ENCODE data around the gene OR8D2. TPM values are rescaled to one million over a fixed set of nuclear protein-coding genes. Genes with fewer than 3 reads are reported as not detected.

Gene OR8D2
- total RNA-seq, 2 donors from 2014 or later: not detected

GRCh38 chr11:124313131-124313530 is 6.9 kb downstream of the OR8D2 start:
- no peak overlapping the region for H3K4me3 Mint-ChIP-seq
- Histone ChIP-seq H3K9me3 (ENCODE audit: control insufficient read depth, low read length) (no peaks in the 10 kb centered on the region), H3K4me3 (ENCODE audit: low read length) (no peak overlapping the region), H3K36me3 (ENCODE audit: control insufficient read depth, insufficient read depth, low read length) (no peaks in the 10 kb centered on the region), H3K4me1 (ENCODE audit: control insufficient read depth, insufficient read depth, low read length) (no peaks in the 10 kb centered on the region), H3K27me3 (ENCODE audit: control insufficient read depth, insufficient read depth, low read length, poor library complexity, severe bottlenecking) (no peaks in the 10 kb centered on the region), H3K9ac (ENCODE audit: extremely low read depth, low read length, poor library complexity, severe bottlenecking) (no peak overlapping the region), H3K27ac (ENCODE audit: low read depth, low read length) (no peak overlapping the region)
- no peaks in the 10 kb centered on the region for H3K4me1 Mint-ChIP-seq
- 91 to 97% methylated on average over 4 of the region's 4 CpGs for WGBS, 2 experiments (ENCODE audit: insufficient coverage in 1 of 2, insufficient read length in 1 of 2)
- TF ChIP-seq CTCF (conservative IDR thresholded peaks at IDR 0.05): no peak
- peaks cover 14% of the 10 kb centered on the region for H3K27me3 Mint-ChIP-seq (ENCODE audit: insufficient read depth)
- H3K27ac Mint-ChIP-seq: no peak overlapping the region
- H3K9me3 Mint-ChIP-seq: no peaks in the 10 kb centered on the region
- H3K36me3 Mint-ChIP-seq (ENCODE audit: low read depth): no peaks in the 10 kb centered on the region
- no peak for DNase-seq

- peaks cover 4% of the 10 kb centered on the region for H3K27me3 Mint-ChIP-seq (ENCODE audit: insufficient read depth)
- no peaks in the 10 kb centered on the region for H3K4me1 ChIP-seq (ENCODE audit: control insufficient read depth, insufficient read depth, low read length)
- H3K27ac ChIP-seq (ENCODE audit: low read depth, low read length): no peak overlapping the region
- no peak overlapping the region for H3K4me3 ChIP-seq (ENCODE audit: low read length)
- H3K27ac Mint-ChIP-seq: no peak overlapping the region
- no peaks in the 10 kb centered on the region for H3K36me3 Mint-ChIP-seq (ENCODE audit: low read depth)
- no peaks in the 10 kb centered on the region for H3K9me3 Mint-ChIP-seq
- H3K9ac ChIP-seq (ENCODE audit: extremely low read depth, low read length, poor library complexity, severe bottlenecking): no peak overlapping the region
- H3K36me3 ChIP-seq (ENCODE audit: control insufficient read depth, insufficient read depth, low read length): no peaks in the 10 kb centered on the region
- TF ChIP-seq CTCF (conservative IDR thresholded peaks at IDR 0.05): no peak
- no peaks in the 10 kb centered on the region for H3K27me3 ChIP-seq (ENCODE audit: control insufficient read depth, insufficient read depth, low read length, poor library complexity, severe bottlenecking)
- H3K9me3 ChIP-seq (ENCODE audit: control insufficient read depth, low read length): no peaks in the 10 kb centered on the region
- no peak overlapping the region for H3K4me3 Mint-ChIP-seq
- DNase-seq: no peak
- H3K4me1 Mint-ChIP-seq: no peaks in the 10 kb centered on the region
Observed at GRCh38 chr11:124311670-124312069, 8.3 kb downstream of the OR8D2 start.

- DNase-seq: no peak
- no peak for TF ChIP-seq CTCF (conservative IDR thresholded peaks at IDR 0.05)
- Mint-ChIP-seq H3K36me3 (ENCODE audit: low read depth) (no peaks in the 10 kb centered on the region), H3K4me3 (no peak overlapping the region), H3K27ac (no peak overlapping the region), H3K9me3 (no peaks in the 10 kb centered on the region), H3K27me3 (ENCODE audit: insufficient read depth) (peaks cover 3% of the 10 kb centered on the region), H3K4me1 (no peaks in the 10 kb centered on the region)
- H3K9me3 ChIP-seq (ENCODE audit: control insufficient read depth, low read length): no peaks in the 10 kb centered on the region
- H3K27ac ChIP-seq (ENCODE audit: low read depth, low read length): no peak overlapping the region
- 93 to 100% methylated on average over 1 to 5 of the region's 5 CpGs for WGBS, 2 experiments (ENCODE audit: insufficient coverage in 1 of 2, insufficient read length in 1 of 2)
- H3K27me3 ChIP-seq (ENCODE audit: control insufficient read depth, insufficient read depth, low read length, poor library complexity, severe bottlenecking): no peaks in the 10 kb centered on the region
- no peaks in the 10 kb centered on the region for H3K36me3 ChIP-seq (ENCODE audit: control insufficient read depth, insufficient read depth, low read length)
- H3K4me1 ChIP-seq (ENCODE audit: control insufficient read depth, insufficient read depth, low read length): no peaks in the 10 kb centered on the region
- no peak overlapping the region for H3K4me3 ChIP-seq (ENCODE audit: low read length)
- no peak overlapping the region for H3K9ac ChIP-seq (ENCODE audit: extremely low read depth, low read length, poor library complexity, severe bottlenecking)
Observed at GRCh38 chr11:124311269-124311668, 8.7 kb downstream of the OR8D2 start.
